ENCODE results near the gene MACF1. TPM values are rescaled to one million over a fixed set of nuclear protein-coding genes. Genes with fewer than 3 reads are reported as not detected.

The MACF1 gene
- total RNA-seq, 1 donor from 2014 or later = 226 TPM

- Histone ChIP-seq H3K9me3 (ENCODE audit: control insufficient read depth in 3 of 3, low read length in 3 of 3) (no peaks in the 10 kb centered on the region), H3K36me3 (ENCODE audit: control insufficient read depth in 3 of 3, insufficient read depth in 3 of 3, low read length in 3 of 3) (peaks cover 15 to 38% (median 36%) of the 10 kb centered on the region in 3 donors), H3K27ac (ENCODE audit: low read depth, low read length) (no peak overlapping the region), H3K9ac (ENCODE audit: low read depth in 1 of 3, low read length in 3 of 3) (no peak overlapping the region), H3K27me3 (ENCODE audit: control insufficient read depth in 3 of 3, insufficient read depth in 3 of 3, low read length in 3 of 3) (no peaks in the 10 kb centered on the region), H3K4me3 (ENCODE audit: low read length in 3 of 3) (no peak overlapping the region), H3K4me1 (ENCODE audit: control insufficient read depth in 3 of 3, insufficient read depth in 3 of 3, low read length in 3 of 3) (peaks cover 0 to 3% (median 0%) of the 10 kb centered on the region in 3 donors)
These were observed 177.3 kb downstream of the MACF1 start for GRCh38 chr1:39381839-39382238.

GRCh38 chr1:39384305-39384704 is 179.8 kb downstream of the MACF1 start:
- Histone ChIP-seq H3K9ac (ENCODE audit: low read depth in 1 of 3, low read length in 3 of 3) (no peak overlapping the region), H3K27me3 (ENCODE audit: control insufficient read depth in 3 of 3, insufficient read depth in 3 of 3, low read length in 3 of 3) (no peaks in the 10 kb centered on the region), H3K4me3 (ENCODE audit: low read length in 3 of 3) (no peak overlapping the region), H3K36me3 (ENCODE audit: control insufficient read depth in 3 of 3, insufficient read depth in 3 of 3, low read length in 3 of 3) (peaks cover 23 to 44% (median 43%) of the 10 kb centered on the region in 3 donors), H3K27ac (ENCODE audit: low read depth, low read length) (no peak overlapping the region), H3K9me3 (ENCODE audit: control insufficient read depth in 3 of 3, low read length in 3 of 3) (no peaks in the 10 kb centered on the region), H3K4me1 (ENCODE audit: control insufficient read depth in 3 of 3, insufficient read depth in 3 of 3, low read length in 3 of 3) (peaks cover 0 to 3% (median 0%) of the 10 kb centered on the region in 3 donors)

DNA sequence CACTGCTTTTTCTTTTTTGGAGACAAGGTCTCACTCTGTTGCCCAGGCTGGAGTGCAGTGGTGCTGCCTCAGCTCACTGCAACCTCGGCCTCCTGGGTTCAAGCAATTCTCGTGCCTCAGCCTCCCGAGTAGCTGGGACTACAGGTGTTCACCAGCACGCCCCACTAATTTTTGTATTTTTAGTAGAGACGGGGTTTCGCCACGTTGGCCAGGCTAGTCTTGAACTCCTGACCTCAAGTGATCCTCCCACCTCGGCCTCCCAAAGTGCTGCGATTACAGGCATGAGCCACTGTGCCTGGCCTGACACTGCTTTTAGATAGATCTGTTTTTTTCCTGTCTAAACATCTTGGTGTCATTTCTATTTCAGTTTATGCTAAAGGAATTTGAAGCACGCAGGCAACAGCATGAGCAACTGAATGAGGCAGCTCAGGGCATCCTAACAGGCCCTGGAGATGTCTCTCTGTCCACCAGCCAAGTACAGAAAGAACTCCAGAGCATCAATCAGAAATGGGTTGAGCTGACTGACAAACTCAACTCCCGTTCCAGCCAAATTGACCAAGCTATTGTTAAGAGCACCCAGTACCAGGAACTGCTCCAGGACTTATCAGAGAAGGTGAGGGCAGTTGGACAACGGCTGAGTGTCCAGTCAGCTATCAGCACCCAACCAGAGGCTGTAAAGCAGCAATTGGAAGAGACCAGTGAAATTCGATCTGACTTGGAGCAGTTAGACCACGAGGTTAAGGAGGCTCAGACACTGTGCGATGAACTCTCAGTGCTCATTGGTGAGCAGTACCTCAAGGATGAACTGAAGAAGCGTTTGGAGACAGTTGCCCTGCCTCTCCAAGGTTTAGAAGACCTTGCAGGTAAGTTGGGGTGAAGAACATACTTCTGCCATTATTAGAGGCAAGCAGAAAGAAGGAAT is 180.8 kb downstream of the MACF1 start:
- H3K27me3 ChIP-seq (ENCODE audit: control insufficient read depth in 3 of 3, insufficient read depth in 3 of 3, low read length in 3 of 3) = no peaks in the 10 kb centered on the region
- no peak overlapping the region for H3K4me3 ChIP-seq (ENCODE audit: low read length in 3 of 3)
- H3K9me3 ChIP-seq (ENCODE audit: control insufficient read depth in 3 of 3, low read length in 3 of 3) = no peaks in the 10 kb centered on the region
- no peak overlapping the region for H3K9ac ChIP-seq (ENCODE audit: low read depth in 1 of 3, low read length in 3 of 3)
- no peak overlapping the region for H3K27ac ChIP-seq (ENCODE audit: low read depth, low read length)
- peaks cover 0 to 3% (median 0%) of the 10 kb centered on the region in 3 donors for H3K4me1 ChIP-seq (ENCODE audit: control insufficient read depth in 3 of 3, insufficient read depth in 3 of 3, low read length in 3 of 3)
- H3K36me3 ChIP-seq (ENCODE audit: control insufficient read depth in 3 of 3, insufficient read depth in 3 of 3, low read length in 3 of 3) = peaks cover 22 to 41% (median 35%) of the 10 kb centered on the region in 3 donors

GRCh38 chr1:39386997-39387396 is 182.5 kb downstream of the MACF1 start:
- H3K9ac ChIP-seq (ENCODE audit: low read depth in 1 of 3, low read length in 3 of 3) = no peak overlapping the region

GRCh38 chr1:39387452-39387851 is 183.0 kb downstream of the MACF1 start:
- Histone ChIP-seq H3K4me1 (ENCODE audit: control insufficient read depth in 3 of 3, insufficient read depth in 3 of 3, low read length in 3 of 3) (peaks cover 13 to 16% (median 13%) of the 10 kb centered on the region in 3 donors), H3K27ac (ENCODE audit: low read depth, low read length) (no peak overlapping the region), H3K9me3 (ENCODE audit: control insufficient read depth in 3 of 3, low read length in 3 of 3) (no peaks in the 10 kb centered on the region), H3K36me3 (ENCODE audit: control insufficient read depth in 3 of 3, insufficient read depth in 3 of 3, low read length in 3 of 3) (peaks cover 17 to 33% (median 30%) of the 10 kb centered on the region in 3 donors), H3K27me3 (ENCODE audit: control insufficient read depth in 3 of 3, insufficient read depth in 3 of 3, low read length in 3 of 3) (no peaks in the 10 kb centered on the region), H3K9ac (ENCODE audit: low read depth in 1 of 3, low read length in 3 of 3) (no peak overlapping the region), H3K4me3 (ENCODE audit: low read length in 3 of 3) (no peak overlapping the region)

More at GRCh38 chr1:39386997-39387396, 182.5 kb downstream of the MACF1 start:
- H3K4me1 ChIP-seq (ENCODE audit: control insufficient read depth in 3 of 3, insufficient read depth in 3 of 3, low read length in 3 of 3) = peaks cover 8 to 12% (median 9%) of the 10 kb centered on the region in 3 donors
- H3K36me3 ChIP-seq (ENCODE audit: control insufficient read depth in 3 of 3, insufficient read depth in 3 of 3, low read length in 3 of 3) = peaks cover 17 to 34% (median 30%) of the 10 kb centered on the region in 3 donors
- no peak overlapping the region for H3K27ac ChIP-seq (ENCODE audit: low read depth, low read length)
- no peaks in the 10 kb centered on the region for H3K9me3 ChIP-seq (ENCODE audit: control insufficient read depth in 3 of 3, low read length in 3 of 3)
- H3K27me3 ChIP-seq (ENCODE audit: control insufficient read depth in 3 of 3, insufficient read depth in 3 of 3, low read length in 3 of 3) = no peaks in the 10 kb centered on the region
- no peak overlapping the region for H3K4me3 ChIP-seq (ENCODE audit: low read length in 3 of 3)

DNA sequence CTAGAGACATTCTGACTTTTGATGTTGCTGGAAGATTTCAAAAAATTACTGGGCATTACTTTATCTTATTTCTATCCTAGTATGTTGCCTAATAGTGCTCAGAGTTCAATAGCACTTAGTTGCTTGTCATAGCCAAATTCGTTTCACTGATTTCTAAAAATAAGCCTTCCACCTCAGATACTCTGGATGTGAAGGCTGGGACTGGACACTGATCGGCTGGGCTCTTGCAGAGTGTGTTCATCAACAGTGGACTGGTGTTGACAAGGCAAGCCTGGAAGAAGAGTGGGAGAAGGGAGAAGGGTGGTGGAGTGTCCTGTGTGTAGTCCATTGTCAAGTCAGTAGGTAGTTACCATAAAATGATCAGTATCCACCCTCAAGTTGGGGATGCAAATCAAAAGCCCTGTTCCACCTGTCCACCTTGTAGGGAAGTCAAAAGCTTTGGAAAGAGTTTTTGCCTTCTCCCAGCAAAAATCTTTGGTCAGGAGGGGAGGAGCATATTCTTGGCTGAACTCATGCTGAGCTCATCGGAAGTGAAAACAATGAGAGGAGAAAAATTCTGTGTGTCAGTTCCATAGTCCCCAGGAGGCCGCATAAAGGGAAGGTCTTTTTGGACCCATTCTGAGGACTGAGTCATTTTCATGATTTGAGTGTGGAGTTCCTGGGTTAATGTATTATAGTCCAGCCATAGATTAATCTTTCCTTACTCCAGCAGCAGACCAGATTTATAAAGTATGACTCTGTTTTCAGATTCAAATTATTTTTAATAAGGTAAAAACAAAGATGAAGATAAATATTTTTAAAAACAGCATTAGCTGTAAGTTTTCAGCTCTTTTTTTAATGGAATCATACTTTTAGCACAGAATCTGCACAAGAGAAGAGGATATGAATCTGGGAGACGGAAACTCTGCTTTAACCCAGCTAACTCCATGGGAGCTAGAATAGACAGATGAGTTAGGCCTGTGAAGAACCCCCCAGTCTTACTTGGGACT is 187.5 kb downstream of the MACF1 start:
- Histone ChIP-seq H3K27me3 (ENCODE audit: control insufficient read depth in 3 of 3, insufficient read depth in 3 of 3, low read length in 3 of 3) (no peaks in the 10 kb centered on the region), H3K4me1 (ENCODE audit: control insufficient read depth in 3 of 3, insufficient read depth in 3 of 3, low read length in 3 of 3) (peaks cover 41 to 45% (median 44%) of the 10 kb centered on the region in 3 donors), H3K4me3 (ENCODE audit: low read length in 3 of 3) (peak overlapping the region; percentile 8 to 33 (median 9)), H3K27ac (ENCODE audit: low read depth, low read length) (peak overlapping the region; percentile 77), H3K9me3 (ENCODE audit: control insufficient read depth in 3 of 3, low read length in 3 of 3) (no peaks in the 10 kb centered on the region), H3K9ac (ENCODE audit: low read depth in 1 of 3, low read length in 3 of 3) (peak overlapping the region in 2 of 3 donors; percentile 17 to 27), H3K36me3 (ENCODE audit: control insufficient read depth in 3 of 3, insufficient read depth in 3 of 3, low read length in 3 of 3) (peaks cover 12 to 17% (median 15%) of the 10 kb centered on the region in 3 donors)

- no peaks in the 10 kb centered on the region for H3K9me3 ChIP-seq (ENCODE audit: control insufficient read depth in 3 of 3, low read length in 3 of 3)
- peak overlapping the region; percentile 77 for H3K27ac ChIP-seq (ENCODE audit: low read depth, low read length)
- H3K4me1 ChIP-seq (ENCODE audit: control insufficient read depth in 3 of 3, insufficient read depth in 3 of 3, low read length in 3 of 3) = peaks cover 45 to 48% (median 46%) of the 10 kb centered on the region in 3 donors
- no peak overlapping the region for H3K9ac ChIP-seq (ENCODE audit: low read depth in 1 of 3, low read length in 3 of 3)
- H3K27me3 ChIP-seq (ENCODE audit: control insufficient read depth in 3 of 3, insufficient read depth in 3 of 3, low read length in 3 of 3) = no peaks in the 10 kb centered on the region
- H3K4me3 ChIP-seq (ENCODE audit: low read length in 3 of 3) = no peak overlapping the region
- peaks cover 4 to 10% (median 5%) of the 10 kb centered on the region in 3 donors for H3K36me3 ChIP-seq (ENCODE audit: control insufficient read depth in 3 of 3, insufficient read depth in 3 of 3, low read length in 3 of 3)
These were observed 188.5 kb downstream of the MACF1 start for GRCh38 chr1:39392851-39393573.

DNA sequence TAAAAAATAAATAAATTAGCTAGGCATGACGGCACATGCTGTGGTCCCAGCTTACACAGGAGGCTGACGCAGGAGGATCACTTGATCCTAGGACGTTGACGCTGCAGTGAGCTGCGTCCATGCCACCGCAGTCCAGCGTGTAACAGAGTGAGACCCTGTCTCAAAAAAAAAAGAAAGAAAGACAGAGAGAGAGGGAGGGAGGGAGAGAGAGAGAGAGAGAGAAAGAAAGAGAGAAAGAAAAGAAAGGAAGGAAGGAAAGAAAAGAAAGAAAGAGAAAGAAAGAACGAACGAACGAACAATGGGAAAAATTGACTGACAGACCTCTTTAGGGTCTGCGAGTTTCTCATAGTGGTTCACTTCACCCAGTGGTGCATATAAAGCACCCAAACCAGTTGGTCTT is 189.2 kb downstream of the MACF1 start:
- H3K9me3 ChIP-seq (ENCODE audit: control insufficient read depth in 3 of 3, low read length in 3 of 3) = no peaks in the 10 kb centered on the region
- no peak overlapping the region for H3K9ac ChIP-seq (ENCODE audit: low read depth in 1 of 3, low read length in 3 of 3)
- H3K4me1 ChIP-seq (ENCODE audit: control insufficient read depth in 3 of 3, insufficient read depth in 3 of 3, low read length in 3 of 3) = peaks cover 52 to 54% (median 52%) of the 10 kb centered on the region in 3 donors
- H3K4me3 ChIP-seq (ENCODE audit: low read length in 3 of 3) = no peak overlapping the region
- no peak overlapping the region for H3K27ac ChIP-seq (ENCODE audit: low read depth, low read length)
- H3K36me3 ChIP-seq (ENCODE audit: control insufficient read depth in 3 of 3, insufficient read depth in 3 of 3, low read length in 3 of 3) = peaks cover 0 to 5% (median 0%) of the 10 kb centered on the region in 3 donors
- no peaks in the 10 kb centered on the region for H3K27me3 ChIP-seq (ENCODE audit: control insufficient read depth in 3 of 3, insufficient read depth in 3 of 3, low read length in 3 of 3)

DNA sequence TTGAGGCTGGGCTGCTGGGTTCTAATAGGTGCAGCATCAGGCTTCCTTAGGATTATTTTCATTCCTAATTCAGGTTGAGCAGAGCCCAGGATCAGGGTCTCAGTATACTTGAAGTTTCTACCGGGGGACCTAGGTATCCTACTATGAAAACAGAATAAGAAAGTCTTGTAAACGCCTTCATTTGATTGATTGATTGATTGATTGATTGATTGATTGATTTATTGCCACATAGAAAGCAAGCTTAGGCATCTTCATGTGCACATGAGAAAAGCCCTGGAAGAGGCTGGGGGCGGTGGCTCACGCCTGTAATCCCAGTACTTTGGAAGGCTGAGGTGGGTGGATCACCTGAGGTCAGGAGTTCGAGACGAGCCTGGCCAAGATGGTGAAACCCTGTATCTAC is 189.6 kb downstream of the MACF1 start:
- Histone ChIP-seq H3K27ac (ENCODE audit: low read depth, low read length) (peak overlapping the region; percentile 37), H3K4me1 (ENCODE audit: control insufficient read depth in 3 of 3, insufficient read depth in 3 of 3, low read length in 3 of 3) (peaks cover 56% of the 10 kb centered on the region in 3 donors), H3K9ac (ENCODE audit: low read depth in 1 of 3, low read length in 3 of 3) (peak overlapping the region in 1 of 3 donors; percentile 26), H3K4me3 (ENCODE audit: low read length in 3 of 3) (no peak overlapping the region), H3K9me3 (ENCODE audit: control insufficient read depth in 3 of 3, low read length in 3 of 3) (no peaks in the 10 kb centered on the region), H3K36me3 (ENCODE audit: control insufficient read depth in 3 of 3, insufficient read depth in 3 of 3, low read length in 3 of 3) (peaks cover 0 to 5% (median 0%) of the 10 kb centered on the region in 3 donors), H3K27me3 (ENCODE audit: control insufficient read depth in 3 of 3, insufficient read depth in 3 of 3, low read length in 3 of 3) (no peaks in the 10 kb centered on the region)

Data from skeletal muscle tissue (tissue), 4 donors.